ENCODE results near the gene ADM5. TPM values are rescaled to one million over a fixed set of nuclear protein-coding genes. Genes with fewer than 3 reads are reported as not detected.

ADM5 gene
- total and polyA plus RNA-seq, 2 experiments from 2014 or later: 0.50 TPM; not detected in 1

- Histone ChIP-seq H3K27me3 (no peaks in the 10 kb centered on the region), H3K36me3 (replicated peaks; ENCODE audit: insufficient read depth, low read depth) (no peaks in the 10 kb centered on the region), H4K20me1 (ENCODE audit: insufficient read depth, poor library complexity, severe bottlenecking) (no peaks in the 10 kb centered on the region), H3K4me2 (no peak overlapping the region), H3K27ac (no peak overlapping the region), H3K79me2 (peaks cover 16% of the 10 kb centered on the region), H3K4me1 (ENCODE audit: insufficient read depth) (no peaks in the 10 kb centered on the region), H3K9me3 (ENCODE audit: low read depth) (no peaks in the 10 kb centered on the region), H3K9me2 (replicated peaks; ENCODE audit: insufficient read depth) (no peaks in the 10 kb centered on the region), H2AFZ (no peak overlapping the region), H3K4me3 (no peak overlapping the region)
- no peak for DNase-seq (ENCODE audit: low spot score)
- 98% methylated on average over 42 of the region's 58 CpGs for WGBS (ENCODE audit: low lambda C conversion rate, missing lambda C conversion rate)
- TF ChIP-seq CTCF (IDR thresholded peaks at IDR 0.05; ENCODE audit: poor library complexity) (no peak), EZH2phosphoT487 (IDR thresholded peaks at IDR 0.05; ENCODE audit: low read depth, severe bottlenecking, unreplicated experiment) (no peak)
Observed at GRCh38 chr19:49652551-49653465, 36.6 kb upstream of the ADM5 start.

DNA sequence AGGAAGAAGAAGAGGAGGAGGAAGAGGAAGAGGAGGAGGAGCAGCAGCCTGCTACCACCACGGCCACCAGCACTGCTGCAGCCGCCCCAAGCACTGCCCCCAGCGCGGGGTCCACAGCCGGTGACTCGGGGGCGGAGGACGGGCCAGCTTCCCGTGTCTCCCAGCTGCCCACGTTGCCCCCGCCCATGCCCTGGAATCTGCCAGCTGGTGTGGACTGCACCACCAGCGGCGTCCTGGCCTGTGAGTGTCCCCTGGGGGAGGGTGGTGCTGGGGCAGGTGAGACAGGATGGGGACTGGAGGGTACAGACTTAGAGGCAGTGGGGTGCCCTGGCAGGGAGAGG, 36.0 kb upstream of the ADM5 start:
- WGBS (ENCODE audit: low lambda C conversion rate, missing lambda C conversion rate): 100% methylated on average over 9 of the region's 13 CpGs
- no peak for DNase-seq (ENCODE audit: low spot score)
- Histone ChIP-seq H3K9me3 (ENCODE audit: low read depth) (no peaks in the 10 kb centered on the region), H3K27ac (no peak overlapping the region), H3K4me2 (no peak overlapping the region), H3K27me3 (no peaks in the 10 kb centered on the region), H3K9me2 (replicated peaks; ENCODE audit: insufficient read depth) (no peaks in the 10 kb centered on the region), H3K79me2 (peaks cover 10% of the 10 kb centered on the region), H4K20me1 (ENCODE audit: insufficient read depth, poor library complexity, severe bottlenecking) (no peaks in the 10 kb centered on the region), H3K4me1 (ENCODE audit: insufficient read depth) (no peaks in the 10 kb centered on the region), H3K4me3 (no peak overlapping the region), H3K36me3 (replicated peaks; ENCODE audit: insufficient read depth, low read depth) (no peaks in the 10 kb centered on the region), H2AFZ (no peak overlapping the region)
- TF ChIP-seq EZH2 (IDR thresholded peaks at IDR 0.05; ENCODE audit: borderline replicate concordance): no peak
- no peak for TF ChIP-seq CTCF (IDR thresholded peaks at IDR 0.05; ENCODE audit: poor library complexity)
- TF ChIP-seq EZH2phosphoT487 (IDR thresholded peaks at IDR 0.05; ENCODE audit: low read depth, severe bottlenecking, unreplicated experiment): no peak

DNA sequence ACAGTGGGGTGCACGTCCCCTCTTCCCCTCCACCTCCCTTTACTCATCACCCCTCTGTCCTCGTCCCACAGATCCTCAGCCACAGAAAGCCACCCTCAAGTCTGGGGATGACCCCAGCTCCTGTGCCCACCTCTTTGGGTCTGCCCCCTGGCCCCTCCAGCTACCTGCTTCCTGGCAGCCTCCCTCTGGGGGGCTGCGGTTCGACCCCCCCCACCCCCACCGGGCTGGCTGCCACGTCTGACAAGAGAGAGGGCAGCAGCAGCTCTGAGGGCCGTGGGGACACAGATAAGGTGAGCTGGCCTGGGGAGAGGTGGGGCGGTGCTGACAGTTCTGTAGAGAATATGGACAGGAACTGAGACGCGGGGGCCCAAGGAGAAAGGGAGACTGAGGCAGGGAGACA, 34.8 kb upstream of the ADM5 start:
- WGBS (ENCODE audit: low lambda C conversion rate, missing lambda C conversion rate): 94% methylated on average over 10 of the region's 10 CpGs
- H3K4me1 ChIP-seq (ENCODE audit: insufficient read depth): no peaks in the 10 kb centered on the region

More for the DNA sequence above, 34.8 kb upstream of the ADM5 start:
- Histone ChIP-seq H3K4me2 (no peak overlapping the region), H3K27me3 (no peaks in the 10 kb centered on the region), H3K9me3 (ENCODE audit: low read depth) (no peaks in the 10 kb centered on the region), H3K9me2 (replicated peaks; ENCODE audit: insufficient read depth) (no peaks in the 10 kb centered on the region), H3K36me3 (replicated peaks; ENCODE audit: insufficient read depth, low read depth) (no peaks in the 10 kb centered on the region), H4K20me1 (ENCODE audit: insufficient read depth, poor library complexity, severe bottlenecking) (no peaks in the 10 kb centered on the region), H3K79me2 (peaks cover 3% of the 10 kb centered on the region), H3K4me3 (no peak overlapping the region), H2AFZ (no peak overlapping the region), H3K27ac (no peak overlapping the region)
- TF ChIP-seq EZH2 (IDR thresholded peaks at IDR 0.05; ENCODE audit: borderline replicate concordance) (no peak), CTCF (IDR thresholded peaks at IDR 0.05; ENCODE audit: poor library complexity) (no peak), EZH2phosphoT487 (IDR thresholded peaks at IDR 0.05; ENCODE audit: low read depth, severe bottlenecking, unreplicated experiment) (no peak)
- no peak for DNase-seq (ENCODE audit: low spot score)

Measured in hepatocyte (in vitro differentiated cells).